PC-9 (cell line): ENCODE results near the gene ZNF518B.

ENCODE experiments used
- CTCF ChIP-seq: fragments of 200-600 bp; sonication (generic); conservative IDR thresholded peaks from 2 replicates; pipeline ENCODE4 v1.6.1; 2017; ENCODE audit warnings: mixed run types, antibody characterized with exemption, mild to moderate bottlenecking, moderate library complexity
- EZH2 ChIP-seq: fragments of 200-600 bp; sonication (generic); IDR thresholded peaks from 2 replicates; pipeline ENCODE4 v1.8.0; 2017; ENCODE audit warnings: antibody characterized with exemption, low read depth

GRCh38 chr4:10491401-10491800 is 34.2 kb upstream of the ZNF518B start:
- TF ChIP-seq EZH2 (no peak), CTCF (no peak)
